Measurements from ENCODE around the gene MAPKAPK2.

MAPKAPK2 gene

DNA sequence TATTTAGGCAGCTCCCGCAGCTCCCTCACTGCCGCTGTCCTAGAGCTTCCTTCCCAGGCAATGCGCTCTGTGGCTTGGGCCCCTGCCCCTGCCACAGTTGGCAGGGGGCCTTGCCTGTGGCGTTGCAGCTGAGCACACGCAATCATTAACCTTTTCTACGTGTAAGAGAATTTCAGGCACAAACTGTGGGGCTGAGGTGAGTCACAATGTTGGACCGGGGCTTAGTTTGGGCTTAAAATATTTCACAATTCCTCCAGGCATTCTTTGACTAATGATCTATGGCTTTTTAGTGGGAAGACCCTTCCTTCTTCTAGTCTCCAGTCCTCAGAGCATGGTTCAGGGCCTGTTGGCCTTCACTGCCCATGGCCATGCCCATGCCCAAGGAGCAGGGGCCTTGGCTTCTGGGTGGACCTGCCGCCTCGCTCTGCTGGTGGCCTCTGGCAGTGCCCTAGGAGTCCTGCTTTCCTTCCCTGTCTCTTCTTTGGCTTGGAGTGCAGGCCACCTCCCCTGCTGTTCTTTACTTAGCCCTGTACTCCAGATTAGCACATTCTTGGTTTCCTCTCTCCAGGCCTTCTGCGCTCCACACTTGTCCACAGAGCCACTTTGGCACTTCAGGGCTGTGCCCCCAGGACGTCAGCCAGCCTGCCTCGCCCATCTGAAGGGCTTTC is 39.2 kb downstream of the MAPKAPK2 start:
- no peak for DNase-seq

DNA sequence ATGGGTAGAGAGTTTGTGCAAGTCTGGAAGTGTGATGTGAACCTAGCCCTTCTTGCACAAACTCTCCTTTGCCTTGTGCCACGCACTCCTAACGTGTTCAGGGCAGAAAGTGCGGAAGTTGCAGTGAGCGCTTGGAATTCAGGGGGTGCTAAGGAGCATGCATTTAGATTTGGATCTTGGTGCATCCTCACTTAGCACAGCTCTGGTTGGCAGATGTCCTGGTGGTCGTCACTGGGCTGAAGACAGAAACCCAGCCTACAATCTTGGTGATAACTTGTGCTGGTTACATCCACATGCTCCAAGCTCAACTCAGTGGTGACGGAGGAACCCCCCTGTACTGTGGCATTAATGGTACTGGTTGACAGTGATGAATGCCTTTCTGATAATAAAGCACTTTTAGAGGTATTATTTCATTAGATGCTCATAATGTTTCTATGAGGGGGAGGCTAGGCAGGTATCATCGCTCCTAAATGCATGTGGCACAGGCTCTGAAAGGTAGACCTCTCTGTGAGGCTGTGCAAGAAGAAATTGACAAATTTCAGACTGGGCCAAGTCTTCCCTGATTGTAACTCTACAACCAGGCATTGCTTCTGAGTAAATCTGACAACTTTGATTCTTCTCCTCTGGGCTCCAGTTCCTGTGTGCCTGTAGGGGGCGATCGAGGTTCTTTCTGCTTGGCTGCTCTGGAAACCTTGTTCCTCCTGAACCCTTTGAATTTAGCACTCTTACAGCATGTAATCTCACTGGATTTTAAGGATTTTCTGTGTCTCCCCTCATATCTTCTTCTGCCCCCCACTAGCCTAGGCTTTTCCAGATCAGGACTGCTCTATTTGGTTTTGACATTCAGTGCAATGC is 40.6 kb downstream of the MAPKAPK2 start:
- DNase-seq: no peak

DNA sequence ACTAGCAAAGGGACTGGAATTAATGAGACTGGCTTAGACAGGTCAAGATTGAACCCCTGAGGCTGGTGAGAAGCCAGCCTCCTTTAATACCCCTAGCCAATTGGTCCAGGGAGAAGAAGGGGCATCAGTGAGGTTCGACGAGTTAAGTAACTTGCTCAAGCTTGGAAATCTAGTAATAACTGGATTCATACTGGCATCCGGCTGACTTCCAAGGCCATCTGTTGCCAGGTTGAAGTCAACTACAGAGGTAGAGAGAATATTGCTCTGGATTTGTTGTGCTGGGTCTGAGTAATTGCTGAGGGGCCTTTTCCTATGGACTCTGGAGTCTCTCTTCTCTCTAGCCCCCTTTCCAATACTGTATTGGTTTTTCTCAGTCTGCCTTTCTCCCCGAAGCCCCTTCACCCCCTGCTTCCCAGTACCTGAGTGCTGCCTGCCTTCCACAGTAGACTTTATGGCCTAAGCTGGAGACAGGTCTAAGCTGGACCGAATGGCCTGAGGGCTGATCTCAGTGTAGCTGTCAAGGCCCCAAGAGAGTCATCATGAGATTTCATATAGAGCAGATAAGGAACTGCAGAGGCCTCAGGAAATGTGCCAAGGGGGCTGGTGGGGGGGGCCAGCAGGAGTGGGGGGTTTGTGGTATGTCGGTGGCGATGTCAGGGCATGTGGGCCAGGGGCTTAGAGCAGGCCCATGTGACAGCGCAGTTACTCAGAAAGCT is 43.4 kb downstream of the MAPKAPK2 start:
- no peak for DNase-seq

DNA sequence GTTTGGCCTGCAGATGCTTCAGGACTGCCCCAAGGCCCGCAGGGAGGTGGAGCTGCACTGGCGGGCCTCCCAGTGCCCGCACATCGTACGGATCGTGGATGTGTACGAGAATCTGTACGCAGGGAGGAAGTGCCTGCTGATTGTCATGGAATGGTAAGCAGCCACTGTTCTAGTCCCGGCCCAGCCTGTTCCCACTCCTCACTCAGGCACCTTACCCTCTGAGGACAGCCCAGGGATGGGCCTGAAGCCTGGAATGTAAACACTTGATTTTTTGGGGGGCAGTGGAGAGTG is 43.9 kb downstream of the MAPKAPK2 start:
- no peak for DNase-seq

DNA sequence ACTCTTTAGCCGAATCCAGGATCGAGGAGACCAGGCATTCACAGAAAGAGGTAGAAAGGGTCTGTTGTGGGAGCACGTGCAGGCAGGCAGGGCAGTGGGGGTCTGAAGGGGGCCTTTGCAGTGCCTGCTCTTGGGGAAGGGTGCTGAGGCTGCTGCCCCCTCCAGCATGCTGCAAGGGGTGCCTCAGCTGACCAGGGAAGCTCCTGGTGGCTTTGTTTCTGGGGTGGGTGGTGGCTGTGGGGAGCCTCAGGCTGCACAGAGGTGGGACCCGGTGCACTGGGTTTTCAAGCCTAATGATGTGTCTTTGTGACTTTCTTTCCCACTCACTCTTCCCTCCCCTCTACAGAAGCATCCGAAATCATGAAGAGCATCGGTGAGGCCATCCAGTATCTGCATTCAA is 44.3 kb downstream of the MAPKAPK2 start:
- DNase-seq: no peak

DNA sequence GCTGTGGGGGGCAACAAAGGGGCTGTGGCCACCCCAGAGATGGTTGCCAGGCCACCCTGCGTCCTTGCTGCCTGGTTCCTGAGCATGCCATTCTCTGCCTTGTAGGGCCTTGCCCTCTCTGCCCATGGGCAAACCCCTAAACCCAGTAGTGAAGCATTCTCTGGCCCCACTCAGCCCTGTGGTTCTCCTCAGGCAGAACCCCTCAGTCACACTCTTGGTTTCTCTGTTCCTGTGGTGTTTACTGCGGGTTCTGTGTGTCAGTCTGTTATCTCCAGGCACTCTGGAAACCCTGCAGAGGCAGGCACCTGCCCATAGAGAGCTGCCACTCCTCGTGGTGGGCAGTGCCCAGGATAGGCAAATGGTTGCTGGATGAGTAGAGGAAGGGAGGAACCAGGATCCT is 44.8 kb downstream of the MAPKAPK2 start:
- DNase-seq: no peak

DNA sequence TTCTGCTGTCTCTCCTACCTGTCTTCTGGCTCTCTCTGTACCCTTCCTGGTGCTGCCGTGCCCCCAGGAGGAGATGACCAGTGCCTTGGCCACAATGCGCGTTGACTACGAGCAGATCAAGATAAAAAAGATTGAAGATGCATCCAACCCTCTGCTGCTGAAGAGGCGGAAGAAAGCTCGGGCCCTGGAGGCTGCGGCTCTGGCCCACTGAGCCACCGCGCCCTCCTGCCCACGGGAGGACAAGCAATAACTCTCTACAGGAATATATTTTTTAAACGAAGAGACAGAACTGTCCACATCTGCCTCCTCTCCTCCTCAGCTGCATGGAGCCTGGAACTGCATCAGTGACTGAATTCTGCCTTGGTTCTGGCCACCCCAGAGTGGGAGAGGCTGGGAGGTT is 47.8 kb downstream of the MAPKAPK2 start:
- no peak for DNase-seq

DNA sequence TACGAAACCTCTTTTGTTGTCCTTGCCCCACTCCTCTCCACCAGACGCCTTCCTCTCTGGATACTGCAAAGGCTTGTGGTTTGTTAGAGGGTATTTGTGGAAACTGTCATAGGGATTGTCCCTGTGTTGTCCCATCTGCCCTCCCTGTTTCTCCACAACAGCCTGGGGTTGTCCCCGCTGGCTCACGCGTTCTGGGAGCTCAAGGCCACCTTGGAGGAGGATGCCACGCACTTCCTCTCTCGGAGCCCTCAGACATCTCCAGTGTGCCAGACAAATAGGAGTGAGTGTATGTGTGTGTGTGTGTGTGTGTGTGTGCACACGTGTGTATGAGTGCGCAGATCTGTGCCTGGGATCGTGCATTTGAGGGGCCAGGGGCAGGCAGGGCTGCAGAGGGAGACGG is 48.3 kb downstream of the MAPKAPK2 start:
- DNase-seq: no peak

DNA sequence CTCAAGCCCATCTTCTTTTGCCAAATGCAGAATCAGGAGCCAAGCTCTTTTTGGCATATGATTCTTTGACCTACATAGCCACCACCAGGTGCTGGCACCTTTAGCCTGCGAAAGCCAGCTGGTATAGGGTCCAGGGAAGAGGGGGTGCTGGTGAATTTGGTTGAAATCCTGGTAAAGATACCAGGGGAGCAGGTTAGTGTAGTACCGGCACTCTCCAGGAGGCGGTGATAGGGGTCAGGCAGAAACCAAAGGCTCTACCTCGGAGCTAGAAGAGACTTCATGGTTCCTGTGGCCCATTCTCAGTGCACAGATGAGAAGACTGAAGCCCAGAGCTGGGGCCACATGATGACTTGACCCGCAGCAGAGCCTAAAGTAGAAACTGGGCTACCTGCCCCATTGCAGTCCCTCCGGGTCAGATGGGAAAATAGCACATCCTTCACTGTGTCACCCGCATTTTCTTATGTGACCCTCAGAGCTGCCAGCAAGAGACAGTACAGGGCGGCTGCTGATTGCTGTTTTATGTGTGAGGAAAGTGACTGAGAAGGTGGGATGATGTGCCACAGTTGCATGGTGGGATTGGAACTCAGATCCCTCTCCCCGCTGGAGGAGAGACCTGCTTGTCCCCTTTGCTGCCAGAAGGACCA is 49.9 kb downstream of the MAPKAPK2 start:
- no peak for DNase-seq

DNA sequence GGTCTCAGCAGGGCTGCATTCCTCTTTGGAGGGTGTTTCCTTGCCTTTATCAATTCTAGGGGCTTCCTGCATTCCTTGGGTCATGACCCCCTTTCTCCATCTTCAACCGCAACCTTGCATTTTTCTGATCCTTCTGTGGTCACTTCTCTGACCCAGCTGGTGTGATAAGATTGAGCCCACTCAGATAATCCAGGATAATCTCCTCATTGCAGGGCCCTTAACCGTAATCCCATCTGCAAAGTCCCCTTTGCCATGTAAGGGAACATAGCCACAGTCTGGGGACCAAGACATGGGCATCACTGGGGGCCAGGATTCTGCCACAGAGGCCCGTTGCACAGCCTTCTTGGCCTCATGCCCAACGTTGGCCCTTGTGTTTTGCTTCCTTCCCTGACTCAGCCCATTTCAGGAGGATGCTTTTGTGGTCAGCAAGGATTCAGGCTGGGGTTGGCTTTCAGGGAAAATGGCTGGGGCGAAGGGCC is 50.9 kb downstream of the MAPKAPK2 start:
- no peak for DNase-seq

DNA sequence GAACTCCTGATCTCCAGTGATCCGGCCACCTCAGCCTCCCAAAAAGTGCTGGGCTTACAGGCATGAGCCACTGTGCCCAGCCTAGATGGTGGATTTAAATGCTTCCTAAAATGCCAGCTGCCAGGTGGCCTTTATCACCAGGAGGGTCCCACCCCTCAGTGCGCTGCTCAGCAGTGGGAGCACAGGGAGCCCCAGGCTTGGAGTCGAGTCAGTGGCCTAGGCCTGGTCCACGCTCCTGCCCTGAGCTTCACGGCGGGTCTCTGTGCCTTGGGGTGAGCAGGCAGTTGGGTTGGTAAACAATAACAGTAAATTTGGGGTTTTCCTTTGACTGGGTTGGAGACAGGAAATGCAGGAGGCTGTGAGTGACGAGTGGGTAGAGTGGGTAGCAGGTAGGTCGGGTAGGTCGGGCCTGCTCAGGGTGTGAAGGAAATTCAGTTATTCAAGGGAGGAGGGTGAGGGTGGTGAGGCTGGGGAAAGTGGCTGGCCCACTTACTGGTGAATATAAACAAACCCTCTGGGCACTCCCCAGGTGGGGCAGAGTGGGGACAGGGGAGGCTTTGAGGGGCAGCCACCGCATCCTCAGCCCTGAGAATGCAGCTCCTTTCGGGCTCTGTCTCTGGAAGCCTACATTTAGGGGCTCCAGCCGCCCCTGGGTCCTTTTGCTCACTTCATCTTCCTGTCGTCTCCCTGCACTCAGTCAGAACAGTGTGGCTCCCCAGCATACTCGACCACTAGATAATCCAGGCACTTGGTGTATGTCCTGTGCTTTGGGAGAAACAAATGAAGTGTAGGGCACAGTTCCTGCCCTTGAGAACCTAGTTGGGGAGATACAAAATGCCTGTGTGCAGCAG is 52.4 kb downstream of the MAPKAPK2 start:
- DNase-seq: no peak

DNA sequence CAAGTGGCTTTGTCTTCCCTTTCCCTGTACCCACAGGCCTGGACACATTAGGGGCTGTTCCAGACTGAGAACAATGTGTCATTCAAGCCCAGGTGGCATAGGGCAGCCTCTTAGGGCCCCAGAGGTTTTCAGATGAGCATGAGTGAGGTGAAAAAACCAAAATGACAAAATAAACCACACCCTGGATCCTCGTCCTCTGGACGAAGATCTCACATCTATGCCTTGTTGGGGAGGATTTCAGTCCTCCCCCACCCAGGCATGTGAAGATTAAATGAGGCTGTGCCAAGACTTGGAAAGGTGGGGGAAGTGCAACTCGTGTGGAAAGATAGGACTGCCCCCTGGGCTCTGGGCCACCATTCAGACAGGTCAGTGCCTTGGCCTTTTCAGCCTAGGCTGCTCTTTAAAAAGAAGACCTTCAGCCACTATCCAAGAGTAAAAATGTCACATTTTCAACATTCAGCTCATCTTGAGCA is 53.1 kb downstream of the MAPKAPK2 start:
- DNase-seq: no peak

DNA sequence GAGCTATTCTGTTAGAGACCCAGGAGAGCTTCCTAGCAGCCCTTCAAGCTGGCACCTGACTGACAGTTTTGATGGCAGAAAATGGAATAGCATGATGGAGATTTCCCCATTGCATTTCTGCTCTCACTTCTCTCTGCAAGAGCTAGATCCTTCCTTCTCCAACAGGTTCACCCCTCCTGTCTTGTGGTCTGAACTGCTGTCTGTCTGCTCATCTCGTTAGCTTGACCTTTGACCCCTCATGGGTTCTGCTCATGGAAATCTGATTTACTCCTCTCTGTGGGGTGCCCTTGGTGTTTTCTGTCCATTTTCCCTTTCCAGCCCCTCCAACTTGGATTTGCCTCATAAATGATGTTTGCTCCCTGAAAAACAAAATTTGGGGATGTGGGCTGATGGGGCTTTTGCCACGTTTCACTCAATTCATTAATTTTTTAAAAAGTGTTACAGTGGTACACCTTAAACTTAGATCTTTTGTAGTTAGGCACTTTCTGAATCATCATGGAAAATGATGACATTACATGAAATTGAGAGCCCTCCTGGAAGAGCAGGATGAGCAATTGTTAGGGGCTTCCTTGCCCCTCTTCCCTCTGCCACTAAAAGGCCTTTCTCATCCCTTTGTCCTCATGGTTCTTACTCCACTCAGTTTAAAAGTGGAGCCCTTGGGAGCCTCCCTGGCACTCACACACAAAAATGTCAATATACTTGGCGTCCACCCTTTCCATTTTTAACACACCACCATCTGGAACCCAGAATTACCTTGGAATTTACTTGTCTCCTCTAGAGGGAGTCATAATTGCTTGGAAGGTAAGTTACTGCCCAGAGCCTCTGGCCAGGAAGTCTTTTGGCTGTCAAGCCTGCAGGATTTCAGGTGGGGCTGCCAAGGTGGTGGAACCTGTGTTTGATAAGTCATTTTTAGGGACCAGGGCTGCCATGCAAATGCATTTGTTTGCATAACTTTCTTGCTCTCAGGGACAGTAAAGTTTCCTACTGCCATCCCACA is 54.0 kb downstream of the MAPKAPK2 start:
- DNase-seq: no peak

DNA sequence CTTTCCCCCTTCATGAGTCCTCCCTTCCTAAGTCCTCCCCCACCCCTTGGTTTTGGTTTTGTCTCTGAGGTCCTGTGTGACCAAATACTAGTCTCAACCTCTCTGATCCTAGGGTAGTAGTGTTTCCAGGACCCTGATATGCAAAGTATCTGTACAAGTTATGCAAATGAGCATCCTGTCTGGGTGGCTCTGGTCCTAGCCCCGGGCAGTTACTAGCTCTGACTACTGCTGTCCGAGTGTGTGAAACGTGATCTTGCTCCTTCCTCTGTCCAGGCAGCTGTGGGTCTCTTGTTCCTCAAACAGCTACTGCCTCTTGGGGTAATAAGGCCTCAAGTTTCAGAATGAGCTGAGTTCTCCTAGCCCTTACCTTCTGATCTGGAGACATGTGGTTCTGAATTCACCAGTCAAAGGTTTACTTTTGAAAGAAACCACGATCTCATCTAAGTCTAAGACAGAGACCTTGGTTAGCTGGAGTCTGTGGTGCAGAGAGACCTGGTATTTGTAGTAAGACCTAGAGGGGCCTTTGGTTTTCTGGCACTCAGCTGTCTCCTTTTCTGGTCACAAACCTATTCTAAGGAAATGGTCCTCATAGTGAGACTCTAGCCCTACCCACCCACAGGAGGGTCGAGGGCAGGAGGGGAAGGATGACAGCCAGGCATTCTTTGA is 54.8 kb downstream of the MAPKAPK2 start:
- no peak for DNase-seq

DNA sequence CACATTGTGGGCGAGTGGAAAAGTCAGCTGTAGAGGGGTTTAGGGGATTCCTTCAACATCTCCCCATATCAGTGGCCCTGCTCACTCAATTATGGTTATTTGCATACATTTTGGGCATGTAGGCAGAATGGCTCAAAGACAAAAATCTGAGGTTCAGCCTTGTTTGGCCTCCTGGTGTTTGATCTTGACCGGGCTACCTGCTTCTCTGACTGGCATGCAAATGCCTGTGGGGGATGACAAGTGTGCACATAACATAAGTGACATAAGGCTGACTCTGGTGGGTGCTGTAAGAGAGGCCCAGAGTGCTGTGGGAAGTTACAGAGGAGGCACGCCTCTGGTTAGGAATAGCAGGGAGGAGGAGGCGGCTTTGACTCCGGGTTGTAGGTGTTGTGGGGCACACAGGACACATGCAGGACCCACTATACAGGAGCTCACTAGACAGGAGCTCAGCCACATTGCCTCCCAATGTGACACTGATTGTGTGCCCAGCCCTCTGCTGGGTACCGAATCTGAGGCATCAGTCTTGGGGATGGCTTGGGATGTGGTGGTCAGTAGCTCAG is 56.5 kb downstream of the MAPKAPK2 start:
- no peak for DNase-seq

DNA sequence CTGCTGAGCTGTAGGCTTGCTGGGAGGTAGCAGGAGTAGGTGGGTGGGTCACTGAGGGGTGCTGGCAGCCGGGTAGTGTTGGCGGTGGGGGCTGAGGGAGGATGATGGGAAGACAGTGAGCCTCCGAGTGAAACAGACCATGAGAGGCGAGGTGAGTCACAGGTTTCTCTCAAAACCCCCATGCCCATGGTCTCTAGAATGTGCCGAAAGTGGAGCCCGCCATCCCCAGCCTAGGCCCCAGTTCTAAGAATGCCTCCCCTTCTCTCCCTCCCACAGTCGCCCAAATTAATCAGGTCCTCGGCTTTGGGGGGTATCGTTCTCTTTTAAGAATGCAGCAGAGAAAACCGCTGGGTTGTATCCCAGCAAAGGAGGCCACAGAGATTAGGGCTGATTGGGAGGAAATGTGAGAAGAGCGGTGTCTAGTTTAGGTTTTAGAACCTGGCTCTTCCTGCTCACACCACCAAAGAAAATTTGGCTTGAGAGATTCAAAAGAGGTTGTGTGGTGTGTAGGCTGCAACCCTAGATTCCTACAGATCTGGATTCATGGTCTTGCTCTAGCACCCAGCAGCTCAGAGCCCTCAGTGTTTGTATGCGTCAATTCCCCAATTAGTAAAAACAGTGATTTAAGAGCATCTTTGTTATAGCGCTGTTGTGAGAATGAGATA is 58.1 kb downstream of the MAPKAPK2 start:
- no peak for DNase-seq

DNA sequence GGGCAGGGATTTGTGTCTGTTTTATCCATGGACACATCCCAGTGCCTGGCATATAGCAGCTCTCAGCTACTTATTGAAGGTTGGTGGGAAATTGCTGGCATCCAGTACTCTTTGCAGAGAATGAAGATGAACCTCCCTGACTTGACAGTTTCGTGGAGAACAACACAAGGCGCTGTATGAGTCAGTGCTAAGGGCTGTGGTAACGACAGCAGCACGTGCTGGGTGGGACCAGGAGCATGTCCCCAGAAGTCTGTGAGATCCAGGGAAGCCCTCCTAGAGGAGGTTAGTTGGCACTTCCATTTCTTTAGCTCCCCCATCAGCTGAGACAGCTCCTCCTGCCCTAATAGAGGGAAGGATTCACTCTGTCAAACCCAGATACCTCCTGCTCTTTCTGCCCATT is 60.0 kb downstream of the MAPKAPK2 start:
- no peak for DNase-seq

DNA sequence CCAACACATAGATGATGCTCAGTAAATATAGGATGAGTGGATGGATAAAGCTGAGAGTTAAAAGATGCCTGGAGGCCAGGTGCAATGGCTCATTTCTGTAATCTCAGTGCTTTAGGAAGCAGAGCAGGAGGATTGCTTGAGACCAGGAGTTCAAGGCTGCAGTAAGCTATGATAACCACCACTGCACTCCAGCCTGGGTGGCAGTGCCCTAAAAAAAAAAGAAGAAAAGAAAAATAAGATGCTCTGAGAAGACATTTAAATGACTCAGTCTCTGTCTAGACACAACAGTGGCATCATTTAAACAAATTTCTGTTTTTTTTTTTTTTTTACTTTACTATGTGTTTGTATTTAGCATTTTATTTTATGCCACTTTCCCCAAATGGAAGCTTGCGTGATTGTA is 60.6 kb downstream of the MAPKAPK2 start:
- no peak for DNase-seq

DNA sequence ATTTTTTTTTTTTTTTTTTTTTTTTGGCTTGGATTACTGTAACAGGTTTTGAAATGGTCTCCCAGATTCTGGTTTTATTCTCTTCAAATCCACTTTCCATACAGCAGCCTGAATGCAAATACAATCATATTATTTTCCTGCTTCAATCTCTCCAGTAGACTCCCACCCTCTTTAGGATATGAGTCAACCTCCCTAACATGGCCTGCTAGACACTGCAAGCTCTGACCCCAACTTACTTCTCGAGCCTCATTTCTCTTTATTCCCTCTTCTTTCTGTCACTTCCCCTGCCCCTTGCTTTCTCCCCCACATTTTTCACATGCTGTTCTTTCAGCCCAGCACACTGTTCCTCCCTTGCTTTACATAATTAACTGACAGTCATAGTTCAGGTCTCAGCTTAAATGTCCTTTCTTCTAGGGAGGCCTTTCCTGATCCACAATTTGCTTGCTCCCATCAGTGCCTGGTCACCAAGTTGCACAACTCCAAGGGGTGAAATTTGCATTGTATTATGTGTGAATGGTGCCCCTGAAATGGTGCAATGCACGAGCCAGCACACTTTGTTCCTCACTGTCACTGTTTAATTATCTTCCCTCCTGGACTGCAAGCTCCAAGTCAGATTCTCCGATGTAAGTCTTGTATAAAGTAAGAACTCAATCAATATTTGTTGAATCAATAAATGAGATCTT is 63.8 kb downstream of the MAPKAPK2 start:
- no peak for DNase-seq
